GM06990 (cell line): Measurements from ENCODE around the gene RBM24.

Source experiments
- DNase-seq: peaks from one replicate; pipeline ENCODE4 v3.0.0-alpha.2; 2011; ENCODE audit not compliant: insufficient read length; ENCODE audit errors: extremely low read depth
- H3K27me3 ChIP-seq: replicated peaks from 2 replicates; pipeline ENCODE4 v1.6.0; 2011; ENCODE audit warnings: low read length; ENCODE audit not compliant: control insufficient read depth, insufficient read depth
- H3K36me3 ChIP-seq: 2 replicates; pipeline ENCODE4 v1.5.1; 2011; ENCODE audit warnings: low read length; ENCODE audit not compliant: control insufficient read depth, insufficient read depth
- H3K4me3 ChIP-seq: replicated peaks from 2 replicates; pipeline ENCODE4 v1.5.1; 2011; ENCODE audit warnings: low read depth, mild to moderate bottlenecking, control low read depth, low read length
- TF ChIP-seq, protein P1 (sequence below): IDR thresholded peaks from 2 replicates; pipeline ENCODE4 v1.5.1; 2011; ENCODE audit warnings: low read length, control low read depth, mild to moderate bottlenecking, inconsistent platforms; ENCODE audit not compliant: insufficient read depth, poor library complexity, severe bottlenecking

RBM24 gene

DNA sequence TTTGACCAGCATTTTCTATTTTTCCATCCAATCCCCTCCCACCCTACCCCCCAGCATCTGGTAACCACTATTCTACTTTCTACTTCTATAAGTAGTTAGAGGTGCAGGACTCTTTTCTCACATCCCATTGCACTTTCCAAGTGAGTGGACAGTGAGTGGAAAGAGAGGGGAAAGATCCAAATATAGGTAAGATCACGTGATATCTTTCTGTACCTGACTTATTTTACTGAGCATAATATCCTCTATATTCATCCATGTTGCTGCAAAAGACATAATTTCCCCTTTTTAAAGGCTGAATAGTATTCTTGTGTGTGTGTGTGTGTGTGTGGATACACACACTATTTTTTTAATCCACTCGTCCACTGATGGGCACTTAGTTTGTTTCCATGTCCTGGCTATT, 18.1 kb downstream of the RBM24 start:
- TF ChIP-seq, protein P1, sequence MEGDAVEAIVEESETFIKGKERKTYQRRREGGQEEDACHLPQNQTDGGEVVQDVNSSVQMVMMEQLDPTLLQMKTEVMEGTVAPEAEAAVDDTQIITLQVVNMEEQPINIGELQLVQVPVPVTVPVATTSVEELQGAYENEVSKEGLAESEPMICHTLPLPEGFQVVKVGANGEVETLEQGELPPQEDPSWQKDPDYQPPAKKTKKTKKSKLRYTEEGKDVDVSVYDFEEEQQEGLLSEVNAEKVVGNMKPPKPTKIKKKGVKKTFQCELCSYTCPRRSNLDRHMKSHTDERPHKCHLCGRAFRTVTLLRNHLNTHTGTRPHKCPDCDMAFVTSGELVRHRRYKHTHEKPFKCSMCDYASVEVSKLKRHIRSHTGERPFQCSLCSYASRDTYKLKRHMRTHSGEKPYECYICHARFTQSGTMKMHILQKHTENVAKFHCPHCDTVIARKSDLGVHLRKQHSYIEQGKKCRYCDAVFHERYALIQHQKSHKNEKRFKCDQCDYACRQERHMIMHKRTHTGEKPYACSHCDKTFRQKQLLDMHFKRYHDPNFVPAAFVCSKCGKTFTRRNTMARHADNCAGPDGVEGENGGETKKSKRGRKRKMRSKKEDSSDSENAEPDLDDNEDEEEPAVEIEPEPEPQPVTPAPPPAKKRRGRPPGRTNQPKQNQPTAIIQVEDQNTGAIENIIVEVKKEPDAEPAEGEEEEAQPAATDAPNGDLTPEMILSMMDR, result no peak
- Histone ChIP-seq H3K4me3 (no peak overlapping the region), H3K36me3 (no peaks in the 10 kb centered on the region), H3K27me3 (no peaks in the 10 kb centered on the region)
- DNase-seq, result no peak

DNA sequence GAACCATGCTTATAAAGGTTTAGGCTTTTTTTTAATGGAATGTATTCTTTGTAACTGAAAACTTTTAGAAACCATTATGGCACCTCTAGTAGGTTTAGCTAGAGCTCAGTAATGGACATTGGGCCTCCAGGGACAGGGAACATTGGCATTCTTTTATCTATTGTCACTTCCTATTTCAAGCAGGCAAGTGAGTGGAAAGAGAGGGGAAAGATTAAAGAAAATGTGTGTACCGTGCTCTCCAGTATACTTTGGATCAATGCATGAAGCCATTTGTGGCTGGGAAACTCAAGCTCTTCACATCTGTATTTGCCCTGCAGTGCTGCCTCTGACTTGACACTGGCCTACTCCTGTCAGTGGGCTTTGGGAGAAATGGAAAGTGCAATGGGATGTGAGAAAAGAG, 18.6 kb downstream of the RBM24 start:
- no peak for DNase-seq
- TF ChIP-seq, protein P1, result no peak
- H3K36me3 ChIP-seq, result no peaks in the 10 kb centered on the region

DNA sequence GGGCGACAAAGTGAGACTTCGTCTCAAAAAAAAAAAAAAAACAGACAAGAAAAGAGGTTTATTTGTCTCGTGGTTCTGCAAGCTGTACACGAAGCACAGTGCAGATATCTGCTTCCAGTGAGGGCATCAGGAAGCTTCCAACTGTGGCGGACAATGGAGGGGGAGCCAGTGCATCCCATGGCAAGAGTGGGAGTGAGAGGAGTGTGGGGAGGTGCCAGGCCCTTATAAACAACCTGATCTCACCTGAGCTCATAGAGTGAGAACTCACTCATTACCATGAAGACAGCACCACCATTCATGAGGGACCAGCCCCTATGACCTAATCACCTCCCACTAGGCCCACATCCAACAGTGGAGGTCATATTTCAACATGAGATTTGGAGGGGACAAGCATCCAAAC, 19.5 kb downstream of the RBM24 start:
- no peaks in the 10 kb centered on the region for H3K36me3 ChIP-seq
- TF ChIP-seq, protein P1, result no peak
- no peak overlapping the region for H3K4me3 ChIP-seq
- H3K27me3 ChIP-seq, result no peaks in the 10 kb centered on the region
- no peak for DNase-seq

More for the DNA sequence above, 18.6 kb downstream of the RBM24 start:
- no peak overlapping the region for H3K4me3 ChIP-seq
- H3K27me3 ChIP-seq, result no peaks in the 10 kb centered on the region

DNA sequence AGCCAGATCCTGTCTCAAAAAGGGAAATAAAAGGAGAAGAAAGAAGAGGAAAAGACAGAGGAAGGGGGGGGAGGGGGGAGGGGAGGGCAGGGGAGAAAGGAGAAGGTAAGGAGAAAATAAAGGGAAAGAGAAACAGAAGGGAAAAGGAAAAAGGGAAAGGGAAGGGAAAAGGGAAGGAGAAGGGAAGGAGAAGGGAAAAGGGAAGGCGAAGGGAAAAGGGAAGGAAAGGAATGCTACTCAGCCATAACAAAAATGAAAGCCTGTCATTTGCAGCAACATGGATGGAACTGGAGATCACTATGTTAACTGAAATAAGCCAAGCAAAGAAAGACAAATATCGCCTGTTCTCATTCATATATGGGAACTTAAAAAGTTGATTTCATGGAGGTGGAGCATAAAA, 22.3 kb downstream of the RBM24 start:
- no peaks in the 10 kb centered on the region for H3K27me3 ChIP-seq
- DNase-seq, result no peak
- TF ChIP-seq, protein P1, result no peak
- no peak overlapping the region for H3K4me3 ChIP-seq
- H3K36me3 ChIP-seq, result no peaks in the 10 kb centered on the region

DNA sequence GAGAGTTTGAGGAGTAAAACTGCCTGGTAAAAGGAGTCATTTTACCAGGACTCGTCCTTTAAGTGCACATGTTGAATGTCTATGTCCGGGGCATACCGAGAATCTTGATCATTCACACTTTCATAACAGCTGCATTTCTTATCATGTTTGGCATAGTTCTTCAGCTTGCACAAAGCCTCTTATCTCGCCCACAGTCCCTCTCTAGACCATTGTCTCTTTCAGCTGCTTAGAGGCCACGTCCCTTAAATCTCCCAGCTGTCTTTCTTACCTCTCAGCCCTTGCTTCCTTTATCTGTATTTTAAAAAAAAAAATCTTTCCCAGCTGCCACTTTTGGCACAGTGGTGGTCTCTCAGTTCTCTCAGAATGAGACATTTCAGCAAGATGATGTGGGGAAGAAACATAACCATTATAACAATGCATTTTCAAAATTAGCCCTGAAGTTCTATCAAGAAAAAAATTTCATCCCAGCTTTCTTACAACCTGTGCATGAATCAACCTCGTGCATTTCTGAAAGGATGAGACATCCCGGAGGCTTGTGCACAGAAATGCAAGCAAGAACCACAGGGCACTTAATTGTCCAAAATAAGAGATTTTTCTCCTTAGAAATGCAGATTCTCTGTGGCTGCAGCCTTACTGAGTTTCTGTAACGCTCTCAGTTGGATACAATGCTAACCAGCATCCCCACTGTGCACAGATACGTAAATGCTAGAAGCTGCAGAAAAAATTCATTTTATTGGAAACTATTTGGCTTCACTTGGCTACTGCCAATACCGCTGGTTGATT, 24.2 kb downstream of the RBM24 start:
- H3K27me3 ChIP-seq, result no peaks in the 10 kb centered on the region
- no peaks in the 10 kb centered on the region for H3K36me3 ChIP-seq
- H3K4me3 ChIP-seq, result no peak overlapping the region
- TF ChIP-seq, protein P1, result no peak
- no peak for DNase-seq
